ENCODE measurements around the gene CIB4. TPM values are rescaled to one million over a fixed set of nuclear protein-coding genes. Genes with fewer than 3 reads are reported as not detected.

Gene CIB4
- total and polyA plus RNA-seq, 9 of the 15 experiments (the other 6 are each of a cell fraction or from before 2014, with no cell fraction given) = not detected

DNA sequence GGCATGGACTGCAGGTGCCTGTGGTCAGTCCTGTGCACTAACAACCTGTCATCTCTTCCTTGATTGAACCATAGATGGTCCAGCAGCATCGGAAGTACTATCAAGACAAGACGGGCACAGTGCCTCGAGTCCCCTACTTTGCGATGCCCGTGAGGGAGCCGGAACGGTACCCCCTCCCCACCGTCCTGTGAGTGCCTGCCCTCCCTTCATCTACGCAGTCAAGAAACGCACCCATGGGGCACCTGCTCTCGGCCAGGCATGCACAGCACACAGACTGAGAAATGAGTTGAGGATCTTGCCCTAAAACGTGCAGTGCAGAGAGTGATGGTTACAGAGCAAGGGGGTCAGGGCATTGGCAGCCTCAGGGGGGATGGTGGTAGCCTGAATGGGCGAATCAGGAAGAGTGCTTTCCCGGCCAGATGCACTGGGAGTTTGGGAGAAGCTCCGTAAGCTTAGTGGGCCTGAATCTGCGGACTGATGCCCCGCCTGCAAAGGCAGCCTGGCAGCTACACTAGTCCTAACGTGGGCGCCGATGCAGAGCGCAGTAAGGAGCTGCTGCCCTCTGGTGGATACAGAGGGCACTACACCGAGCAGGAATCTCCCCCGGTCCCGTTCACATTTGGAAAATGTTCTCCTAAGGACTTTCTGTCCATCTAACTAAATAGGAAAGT, 63.6 kb downstream of the CIB4 start (continued):
- TF ChIP-seq BDP1 (IDR thresholded peaks at IDR 0.05; ENCODE audit: insufficient read depth, insufficient read length) (no peak), TFAM (CRISPR knock-in tag; conservative IDR thresholded peaks at IDR 0.05) (no peak), STAG1 (CRISPR knock-in tag; IDR thresholded peaks at IDR 0.05; ENCODE audit: borderline replicate concordance) (peak; percentile 89), EGR1 (conservative IDR thresholded peaks at IDR 0.05) (peak; percentile 47; the same call in 1 of the 2 replicates), SMC3 (conservative IDR thresholded peaks at IDR 0.05; ENCODE audit: insufficient read depth, low read depth, low read length) (peak; percentile 89), ARID2 (IDR thresholded peaks at IDR 0.05) (peak; percentile 54; the same call in 1 of the 2 replicates), ZNF232 (CRISPR knock-in tag; IDR thresholded peaks at IDR 0.05) (no peak), RB1 (IDR thresholded peaks at IDR 0.05; ENCODE audit: low read depth) (peak; percentile 20; the same call in 1 of the 2 replicates), TOE1 (IDR thresholded peaks at IDR 0.05; ENCODE audit: borderline replicate concordance) (no peak), TOE1 (CRISPR knock-in tag; IDR thresholded peaks at IDR 0.05; ENCODE audit: borderline replicate concordance, low read depth) (0 out of 2 replicates have a peak, but pooled peaks have one; percentile 10)
- TF ChIP-seq, protein P1, sequence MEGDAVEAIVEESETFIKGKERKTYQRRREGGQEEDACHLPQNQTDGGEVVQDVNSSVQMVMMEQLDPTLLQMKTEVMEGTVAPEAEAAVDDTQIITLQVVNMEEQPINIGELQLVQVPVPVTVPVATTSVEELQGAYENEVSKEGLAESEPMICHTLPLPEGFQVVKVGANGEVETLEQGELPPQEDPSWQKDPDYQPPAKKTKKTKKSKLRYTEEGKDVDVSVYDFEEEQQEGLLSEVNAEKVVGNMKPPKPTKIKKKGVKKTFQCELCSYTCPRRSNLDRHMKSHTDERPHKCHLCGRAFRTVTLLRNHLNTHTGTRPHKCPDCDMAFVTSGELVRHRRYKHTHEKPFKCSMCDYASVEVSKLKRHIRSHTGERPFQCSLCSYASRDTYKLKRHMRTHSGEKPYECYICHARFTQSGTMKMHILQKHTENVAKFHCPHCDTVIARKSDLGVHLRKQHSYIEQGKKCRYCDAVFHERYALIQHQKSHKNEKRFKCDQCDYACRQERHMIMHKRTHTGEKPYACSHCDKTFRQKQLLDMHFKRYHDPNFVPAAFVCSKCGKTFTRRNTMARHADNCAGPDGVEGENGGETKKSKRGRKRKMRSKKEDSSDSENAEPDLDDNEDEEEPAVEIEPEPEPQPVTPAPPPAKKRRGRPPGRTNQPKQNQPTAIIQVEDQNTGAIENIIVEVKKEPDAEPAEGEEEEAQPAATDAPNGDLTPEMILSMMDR (IDR thresholded peaks at IDR 0.05 in 2 of 3, conservative IDR thresholded peaks at IDR 0.05 in 1 of 3; ENCODE audit: insufficient read depth in 2 of 3, low read depth in 1 of 3, low read length in 3 of 3) = peak; percentile 89 to 94 (median 92)
- TF ChIP-seq, protein P2, sequence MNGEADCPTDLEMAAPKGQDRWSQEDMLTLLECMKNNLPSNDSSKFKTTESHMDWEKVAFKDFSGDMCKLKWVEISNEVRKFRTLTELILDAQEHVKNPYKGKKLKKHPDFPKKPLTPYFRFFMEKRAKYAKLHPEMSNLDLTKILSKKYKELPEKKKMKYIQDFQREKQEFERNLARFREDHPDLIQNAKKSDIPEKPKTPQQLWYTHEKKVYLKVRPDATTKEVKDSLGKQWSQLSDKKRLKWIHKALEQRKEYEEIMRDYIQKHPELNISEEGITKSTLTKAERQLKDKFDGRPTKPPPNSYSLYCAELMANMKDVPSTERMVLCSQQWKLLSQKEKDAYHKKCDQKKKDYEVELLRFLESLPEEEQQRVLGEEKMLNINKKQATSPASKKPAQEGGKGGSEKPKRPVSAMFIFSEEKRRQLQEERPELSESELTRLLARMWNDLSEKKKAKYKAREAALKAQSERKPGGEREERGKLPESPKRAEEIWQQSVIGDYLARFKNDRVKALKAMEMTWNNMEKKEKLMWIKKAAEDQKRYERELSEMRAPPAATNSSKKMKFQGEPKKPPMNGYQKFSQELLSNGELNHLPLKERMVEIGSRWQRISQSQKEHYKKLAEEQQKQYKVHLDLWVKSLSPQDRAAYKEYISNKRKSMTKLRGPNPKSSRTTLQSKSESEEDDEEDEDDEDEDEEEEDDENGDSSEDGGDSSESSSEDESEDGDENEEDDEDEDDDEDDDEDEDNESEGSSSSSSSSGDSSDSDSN (IDR thresholded peaks at IDR 0.05; ENCODE audit: borderline replicate concordance in 1 of 2, low read depth in 2 of 2, low read length in 2 of 2) = no peak
- TF ChIP-seq, protein P3, sequence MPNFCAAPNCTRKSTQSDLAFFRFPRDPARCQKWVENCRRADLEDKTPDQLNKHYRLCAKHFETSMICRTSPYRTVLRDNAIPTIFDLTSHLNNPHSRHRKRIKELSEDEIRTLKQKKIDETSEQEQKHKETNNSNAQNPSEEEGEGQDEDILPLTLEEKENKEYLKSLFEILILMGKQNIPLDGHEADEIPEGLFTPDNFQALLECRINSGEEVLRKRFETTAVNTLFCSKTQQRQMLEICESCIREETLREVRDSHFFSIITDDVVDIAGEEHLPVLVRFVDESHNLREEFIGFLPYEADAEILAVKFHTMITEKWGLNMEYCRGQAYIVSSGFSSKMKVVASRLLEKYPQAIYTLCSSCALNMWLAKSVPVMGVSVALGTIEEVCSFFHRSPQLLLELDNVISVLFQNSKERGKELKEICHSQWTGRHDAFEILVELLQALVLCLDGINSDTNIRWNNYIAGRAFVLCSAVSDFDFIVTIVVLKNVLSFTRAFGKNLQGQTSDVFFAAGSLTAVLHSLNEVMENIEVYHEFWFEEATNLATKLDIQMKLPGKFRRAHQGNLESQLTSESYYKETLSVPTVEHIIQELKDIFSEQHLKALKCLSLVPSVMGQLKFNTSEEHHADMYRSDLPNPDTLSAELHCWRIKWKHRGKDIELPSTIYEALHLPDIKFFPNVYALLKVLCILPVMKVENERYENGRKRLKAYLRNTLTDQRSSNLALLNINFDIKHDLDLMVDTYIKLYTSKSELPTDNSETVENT (CRISPR knock-in tag; IDR thresholded peaks at IDR 0.05) = no peak
- TF ChIP-seq, protein P4, sequence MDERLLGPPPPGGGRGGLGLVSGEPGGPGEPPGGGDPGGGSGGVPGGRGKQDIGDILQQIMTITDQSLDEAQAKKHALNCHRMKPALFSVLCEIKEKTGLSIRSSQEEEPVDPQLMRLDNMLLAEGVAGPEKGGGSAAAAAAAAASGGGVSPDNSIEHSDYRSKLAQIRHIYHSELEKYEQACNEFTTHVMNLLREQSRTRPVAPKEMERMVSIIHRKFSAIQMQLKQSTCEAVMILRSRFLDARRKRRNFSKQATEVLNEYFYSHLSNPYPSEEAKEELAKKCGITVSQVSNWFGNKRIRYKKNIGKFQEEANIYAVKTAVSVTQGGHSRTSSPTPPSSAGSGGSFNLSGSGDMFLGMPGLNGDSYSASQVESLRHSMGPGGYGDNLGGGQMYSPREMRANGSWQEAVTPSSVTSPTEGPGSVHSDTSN (CRISPR knock-in tag; IDR thresholded peaks at IDR 0.05; ENCODE audit: low read depth) = no peak
- TF ChIP-seq, protein P4 (tag; conservative IDR thresholded peaks at IDR 0.05; ENCODE audit: low read depth) = no peak
- TF ChIP-seq, protein P5, sequence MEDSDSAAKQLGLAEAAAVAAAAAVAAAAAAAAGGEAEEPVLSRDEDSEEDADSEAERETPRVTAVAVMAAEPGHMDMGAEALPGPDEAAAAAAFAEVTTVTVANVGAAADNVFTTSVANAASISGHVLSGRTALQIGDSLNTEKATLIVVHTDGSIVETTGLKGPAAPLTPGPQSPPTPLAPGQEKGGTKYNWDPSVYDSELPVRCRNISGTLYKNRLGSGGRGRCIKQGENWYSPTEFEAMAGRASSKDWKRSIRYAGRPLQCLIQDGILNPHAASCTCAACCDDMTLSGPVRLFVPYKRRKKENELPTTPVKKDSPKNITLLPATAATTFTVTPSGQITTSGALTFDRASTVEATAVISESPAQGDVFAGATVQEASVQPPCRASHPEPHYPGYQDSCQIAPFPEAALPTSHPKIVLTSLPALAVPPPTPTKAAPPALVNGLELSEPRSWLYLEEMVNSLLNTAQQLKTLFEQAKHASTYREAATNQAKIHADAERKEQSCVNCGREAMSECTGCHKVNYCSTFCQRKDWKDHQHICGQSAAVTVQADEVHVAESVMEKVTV (CRISPR knock-in tag; IDR thresholded peaks at IDR 0.05) = peak; percentile 81
